NT2/D1 (cell line): Measurements from ENCODE around the gene DOC2B.

ENCODE experiments used
- SUZ12 ChIP-seq: IDR thresholded peaks from 2 replicates; pipeline ENCODE4 v1.6.1; 2011; ENCODE audit not compliant: insufficient read length, insufficient read depth; ENCODE audit errors: extremely low read depth
- YY1 ChIP-seq: IDR thresholded peaks from 2 replicates; pipeline ENCODE4 v1.6.1; 2011; ENCODE audit not compliant: insufficient read length, insufficient read depth
- ZNF274 ChIP-seq: IDR thresholded peaks from 2 replicates; pipeline ENCODE4 v1.6.1; 2011; ENCODE audit warnings: mild to moderate bottlenecking, low read depth, low read length

DNA sequence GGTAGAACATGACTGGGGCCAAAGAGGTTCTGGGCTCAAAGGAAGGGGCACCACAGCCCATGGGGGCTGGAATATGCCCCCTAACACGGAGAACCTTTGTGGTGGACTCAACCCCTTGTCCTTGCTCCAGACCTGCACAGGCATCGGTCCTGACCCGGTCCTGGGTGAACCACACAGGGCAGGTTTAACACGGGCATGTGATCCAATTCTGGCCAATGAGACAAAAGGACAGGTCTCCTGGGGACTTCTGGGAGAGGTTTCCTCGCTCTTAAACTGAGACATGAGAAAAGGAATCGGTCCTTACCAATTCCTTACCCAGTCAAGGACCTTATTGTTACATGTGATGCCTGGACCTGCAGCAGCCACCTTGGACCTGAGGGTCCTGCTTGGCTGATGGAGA lies 3.7 kb downstream of the DOC2B start:
- no peak for TF ChIP-seq YY1
- TF ChIP-seq ZNF274 = no peak
- no peak for TF ChIP-seq SUZ12
